H1 (cell line): ENCODE results near the gene C1QL2. TPM values are rescaled to one million over a fixed set of nuclear protein-coding genes. Genes with fewer than 3 reads are reported as not detected.
A peak's percentile ranks its signal among the peaks of the same experiment; 100 is the strongest.

Experiments used
- ASH2L ChIP-seq: fragments of 200-600, 300-600 bp; sonication (generic); IDR thresholded peaks from one replicate; pipeline ENCODE4 v1.7.1; 2017; ENCODE audit warnings: low read length
- CEBPB ChIP-seq: IDR thresholded peaks from 2 replicates; pipeline ENCODE4 v1.6.1; 2012; ENCODE audit warnings: low read depth, low read length
- CHD1 ChIP-seq: IDR thresholded peaks from 2 replicates; pipeline ENCODE4 v1.6.1; 2012; ENCODE audit warnings: low read depth, low read length, improper control_type of control experiment
- CTBP2 ChIP-seq: IDR thresholded peaks from 2 replicates; pipeline ENCODE4 v1.7.0; 2011; ENCODE audit warnings: borderline replicate concordance, mild to moderate bottlenecking, moderate library complexity, mixed read lengths, low read length; ENCODE audit not compliant: insufficient read depth, insufficient read length
- EGR1 ChIP-seq: IDR thresholded peaks from 2 replicates; pipeline ENCODE4 v1.6.1; 2011; ENCODE audit warnings: low read depth, low read length, borderline replicate concordance
- EP300 ChIP-seq, 2 experiments: IDR thresholded peaks; 1 replicate in 1 of 2; 2 replicates in 1 of 2; pipeline ENCODE4 v1.6.1; 2011 to 2012; ENCODE audit warnings: low read depth in 2 of 2, low read length in 2 of 2, mild to moderate bottlenecking in 2 of 2, borderline replicate concordance in 1 of 2, inconsistent platforms in 1 of 2, moderate library complexity in 1 of 2
- JUND ChIP-seq: IDR thresholded peaks from 2 replicates; pipeline ENCODE4 v1.6.1; 2011; ENCODE audit warnings: mild to moderate bottlenecking, improper control_type of control experiment, low read length
- KDM4A ChIP-seq: IDR thresholded peaks from one replicate; pipeline ENCODE4 v1.7.1; 2012; ENCODE audit warnings: low read depth, mild to moderate bottlenecking, moderate library complexity, low read length, inconsistent platforms; ENCODE audit not compliant: severe bottlenecking
- SAP30 ChIP-seq: fragments of 300-600 bp; sonication (generic); IDR thresholded peaks from 2 replicates; pipeline ENCODE4 v1.7.1; 2012; ENCODE audit warnings: low read length, moderate library complexity, mild to moderate bottlenecking, inconsistent platforms; ENCODE audit not compliant: insufficient read depth, insufficient replicate concordance
- SIN3A ChIP-seq, 2 experiments: IDR thresholded peaks in 1 of 2; conservative IDR thresholded peaks in 1 of 2; 2 replicates each; pipeline ENCODE4 v1.6.1; 2011 to 2012; ENCODE audit warnings: low read length in 2 of 2, improper control_type of control experiment in 1 of 2, low read depth in 1 of 2, mild to moderate bottlenecking in 1 of 2
- SIX5 ChIP-seq: IDR thresholded peaks from 2 replicates; pipeline ENCODE4 v1.6.1; 2011; ENCODE audit warnings: mild to moderate bottlenecking, low read depth, low read length
- SP1 ChIP-seq: IDR thresholded peaks from 2 replicates; pipeline ENCODE4 v1.6.1; 2011; ENCODE audit warnings: low read depth, low read length
- SP2 ChIP-seq: IDR thresholded peaks from 2 replicates; pipeline ENCODE4 v1.6.1; 2012; ENCODE audit warnings: mild to moderate bottlenecking, low read length, inconsistent platforms
- SUZ12 ChIP-seq: fragments of 200-600 bp; sonication (generic); IDR thresholded peaks from 2 replicates; pipeline ENCODE4 v1.6.1; 2012; ENCODE audit warnings: mild to moderate bottlenecking, inconsistent platforms, low read length, moderate library complexity, mixed read lengths
- TAF7 ChIP-seq: optimal IDR thresholded peaks from 2 replicates; pipeline ENCODE3; 2011; ENCODE audit warnings: low read depth, mild to moderate bottlenecking, inconsistent platforms, low read length, moderate library complexity, borderline replicate concordance
- YY1 ChIP-seq: IDR thresholded peaks from 2 replicates; pipeline ENCODE4 v1.6.1; 2011; ENCODE audit warnings: low read depth, mild to moderate bottlenecking, low read length
- polyA plus RNA-seq, 7 experiments: library from polyadenylated mRNA; depleted of rRNA in 3 of 7; stranded (reverse) in 5 of 7; unstranded in 2 of 7; fragments of >200 nt in 5 of 7; fragments of 200-250 nt in 2 of 7; gene quantifications; 1 replicate in 5 of 7; 2 replicates in 1 of 7; 4 replicates in 1 of 7; pipeline versions ENCODE4 v1.2.1 to v1.2.3, GENCODE V29; 2011 to 2013; ENCODE audit warnings: missing spikeins in 2 of 7, mixed read lengths in 2 of 7
- total RNA-seq: library from RNA; stranded (reverse); fragmentation: NEBNext Ultra II Directional; extraction: Animal tissue kit (Norgen Biotek cat#: 25700); gene quantifications from 2 replicates; pipeline ENCODE4 v1.2.1, GENCODE V29; 2021
- TF ChIP-seq, protein P1 (sequence below): IDR thresholded peaks from 2 replicates; pipeline ENCODE4 v1.6.1; 2011; ENCODE audit warnings: low read depth, mild to moderate bottlenecking, low read length; ENCODE audit not compliant: insufficient read depth

Gene C1QL2
- total and polyA plus RNA-seq, 2 of the 8 experiments (the other 6 are each of a cell fraction or from before 2014, with no cell fraction given), result 0.80 to 0.88 TPM

DNA sequence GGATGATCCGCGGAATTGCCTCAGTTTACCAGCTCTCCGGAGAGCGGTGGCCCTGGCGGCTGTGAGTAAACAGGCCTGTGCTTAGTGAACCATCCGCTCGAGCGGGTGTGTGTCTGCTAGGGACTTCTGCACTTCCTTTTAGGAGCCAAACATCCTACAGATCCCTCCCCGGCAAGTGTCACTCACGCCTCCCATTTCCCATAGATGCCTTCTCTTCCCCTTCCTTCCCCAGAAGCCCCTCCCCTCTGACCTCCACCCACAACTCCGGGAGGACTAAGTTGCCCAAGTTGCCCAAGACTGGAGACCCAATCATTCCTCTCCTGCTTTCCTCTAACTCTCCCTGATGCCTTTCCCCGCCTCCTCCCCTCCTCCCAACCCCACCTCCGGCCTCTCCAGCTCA, 2.9 kb downstream of the C1QL2 start (continued):
- TF ChIP-seq CEBPB (peak; percentile 81), SIX5 (no peak), KDM4A (peak; percentile 71), SP2 (no peak), SAP30 (no peak), EP300 (IDR thresholded peaks at IDR 0.05; ENCODE audit: borderline replicate concordance in 1 of 2, low read depth in 2 of 2, low read length in 2 of 2) (no peak), SP1 (peak; percentile 76), SUZ12 (no peak), ASH2L (peak; percentile 91), YY1 (peak; percentile 76; the same call in 1 of the 2 replicates), TAF7 (peak; percentile 42), EGR1 (peak; percentile 97), JUND (no peak), CTBP2 (peak; percentile 97), CHD1 (no peak), SIN3A (conservative IDR thresholded peaks at IDR 0.05 in 1 of 2, IDR thresholded peaks at IDR 0.05 in 1 of 2; ENCODE audit: low read depth in 1 of 2, low read length in 2 of 2) (peak; percentile 75 to 77; a peak in 2 of 4 replicates)
- TF ChIP-seq, protein P1, sequence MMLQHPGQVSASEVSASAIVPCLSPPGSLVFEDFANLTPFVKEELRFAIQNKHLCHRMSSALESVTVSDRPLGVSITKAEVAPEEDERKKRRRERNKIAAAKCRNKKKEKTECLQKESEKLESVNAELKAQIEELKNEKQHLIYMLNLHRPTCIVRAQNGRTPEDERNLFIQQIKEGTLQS, result no peak
